ENCODE data around the gene TMEM127. TPM values are rescaled to one million over a fixed set of nuclear protein-coding genes. Genes with fewer than 3 reads are reported as not detected.

The TMEM127 gene
- total and polyA plus RNA-seq, 2 experiments from 2014 or later, result 33.6 to 44.4 TPM

- 97% methylated on average over 2 of the region's 2 CpGs for WGBS (ENCODE audit: low lambda C conversion rate, missing lambda C conversion rate)
- Histone ChIP-seq H3K79me2 (peaks cover 100% of the 10 kb centered on the region), H3K27ac (no peak overlapping the region), H3K4me2 (no peak overlapping the region), H3K36me3 (replicated peaks; ENCODE audit: insufficient read depth, low read depth) (no peaks in the 10 kb centered on the region), H3K9me2 (replicated peaks; ENCODE audit: insufficient read depth) (no peaks in the 10 kb centered on the region), H3K27me3 (no peaks in the 10 kb centered on the region), H3K4me3 (no peak overlapping the region), H4K20me1 (ENCODE audit: insufficient read depth, poor library complexity, severe bottlenecking) (peaks cover 69% of the 10 kb centered on the region), H3K9me3 (ENCODE audit: low read depth) (no peaks in the 10 kb centered on the region), H3K4me1 (ENCODE audit: insufficient read depth) (peaks cover 26% of the 10 kb centered on the region), H2AFZ (no peak overlapping the region)
- no peak for DNase-seq (ENCODE audit: low spot score)
- TF ChIP-seq EZH2 (IDR thresholded peaks at IDR 0.05; ENCODE audit: borderline replicate concordance) (no peak), CTCF (IDR thresholded peaks at IDR 0.05; ENCODE audit: poor library complexity) (no peak), EZH2phosphoT487 (IDR thresholded peaks at IDR 0.05; ENCODE audit: low read depth, severe bottlenecking, unreplicated experiment) (no peak)
Measured at GRCh38 chr2:96198921-96199320, 66.9 kb downstream of the TMEM127 start.

Other genes with a start within 250 kb of the TMEM127 start
- not detected in 2 replicates for gene GPAT2, start 231.1 kb downstream of the TMEM127 start, total RNA-seq
- 0.29 and 0.31 TPM in 2 replicates for gene GPAT2, start 231.1 kb downstream of the TMEM127 start, polyA plus RNA-seq
- gene ADRA2B, start 149.4 kb downstream of the TMEM127 start, total RNA-seq, result 0.56 and 0.87 TPM in 2 replicates
- gene ADRA2B, start 149.4 kb downstream of the TMEM127 start, polyA plus RNA-seq, result 0.66 TPM in 1 of 2 replicates, not detected in the other
- gene ASTL, start 127.5 kb downstream of the TMEM127 start, total RNA-seq, result not detected in 2 replicates
- not detected in 2 replicates for gene ASTL, start 127.5 kb downstream of the TMEM127 start, polyA plus RNA-seq
- 7.2 and 11.3 TPM in 2 replicates for gene DUSP2, start 120.6 kb downstream of the TMEM127 start, total RNA-seq
- gene DUSP2, start 120.6 kb downstream of the TMEM127 start, polyA plus RNA-seq, result 17.0 and 24.0 TPM in 2 replicates
- 119 and 138 TPM in 2 replicates for gene STARD7, start 57.2 kb downstream of the TMEM127 start, total RNA-seq
- 92.8 and 101 TPM in 2 replicates for gene STARD7, start 57.2 kb downstream of the TMEM127 start, polyA plus RNA-seq
- gene CIAO1, start 228 bp upstream of the TMEM127 start, total RNA-seq, result 90.1 and 96.4 TPM in 2 replicates
- gene CIAO1, start 228 bp upstream of the TMEM127 start, polyA plus RNA-seq, result 66.9 and 71.2 TPM in 2 replicates
- gene SNRNP200, start 39.5 kb upstream of the TMEM127 start, total RNA-seq, result 56.3 and 60.9 TPM in 2 replicates
- 59.8 and 64.1 TPM in 2 replicates for gene SNRNP200, start 39.5 kb upstream of the TMEM127 start, polyA plus RNA-seq
- gene ITPRIPL1, start 59.3 kb upstream of the TMEM127 start, total RNA-seq, result 2.0 TPM in 2 replicates
- gene ITPRIPL1, start 59.3 kb upstream of the TMEM127 start, polyA plus RNA-seq, result 0.83 and 1.9 TPM in 2 replicates
- 5.0 and 6.6 TPM in 2 replicates for gene NCAPH, start 69.8 kb upstream of the TMEM127 start, total RNA-seq
- gene NCAPH, start 69.8 kb upstream of the TMEM127 start, polyA plus RNA-seq, result 3.5 and 7.0 TPM in 2 replicates
- 6.2 and 8.1 TPM in 2 replicates for gene NEURL3, start 239.4 kb upstream of the TMEM127 start, total RNA-seq
- 1.8 and 10.5 TPM in 2 replicates for gene NEURL3, start 239.4 kb upstream of the TMEM127 start, polyA plus RNA-seq

Data from hepatocyte (in vitro differentiated cells).